Activated naive CD8-positive, alpha-beta T cell treated with anti-CD3 and anti-CD28 coated beads for 36 hours (primary cell): ENCODE data around the gene ELAC1. TPM values are rescaled to one million over a fixed set of nuclear protein-coding genes. Genes with fewer than 3 reads are reported as not detected.

Experiments
- DNase-seq: peaks from one replicate; pipeline ENCODE4 v3.0.0; 2021
- H3K27ac Mint-ChIP-seq: one replicate; pipeline ENCODE4 v1.8.0; 2022; ENCODE audit warnings: mild to moderate bottlenecking, moderate library complexity, mixed read lengths
- H3K27me3 Mint-ChIP-seq: one replicate; pipeline ENCODE4 v1.8.0; 2022; ENCODE audit warnings: mild to moderate bottlenecking, mixed read lengths
- H3K36me3 Mint-ChIP-seq: one replicate; pipeline ENCODE4 v1.8.0; 2021; ENCODE audit warnings: mild to moderate bottlenecking, mixed read lengths
- H3K4me1 Mint-ChIP-seq: one replicate; pipeline ENCODE4 v1.8.0; 2021; ENCODE audit warnings: mixed read lengths
- H3K4me3 Mint-ChIP-seq: one replicate; pipeline ENCODE4 v1.8.0; 2022; ENCODE audit warnings: mild to moderate bottlenecking, moderate library complexity, mixed read lengths
- H3K9me3 Mint-ChIP-seq: one replicate; pipeline ENCODE4 v1.8.0; 2022; ENCODE audit warnings: mixed read lengths
- total RNA-seq, 2 experiments: library from RNA; stranded (reverse); gene quantifications; one replicate each; pipeline ENCODE4 v1.2.3, GENCODE V29; 2021

ELAC1 gene
- total RNA-seq, 2 experiments from 2014 or later, result 8.0 to 11.2 TPM

DNA sequence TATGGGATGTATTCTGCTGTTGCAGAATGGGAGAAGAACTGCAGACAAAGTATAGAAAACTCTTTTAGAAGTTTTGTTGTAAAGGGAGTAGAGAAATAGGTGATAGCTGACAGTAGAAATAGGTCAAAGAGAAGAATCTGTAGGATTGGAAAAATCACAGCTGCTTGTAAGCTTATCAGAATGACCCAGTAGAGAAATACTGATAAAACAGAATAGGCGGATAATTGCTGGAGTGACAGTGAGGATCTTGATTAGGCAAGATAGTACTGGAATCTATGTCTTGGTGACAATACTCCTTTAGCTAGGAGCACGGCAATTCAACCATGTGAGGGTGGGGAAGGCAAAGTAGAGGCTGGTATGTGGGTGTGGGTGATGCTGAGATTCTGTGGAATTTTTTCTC is 57.7 kb downstream of the ELAC1 start:
- no peak for DNase-seq
- no peak overlapping the region for H3K27ac Mint-ChIP-seq
- peaks cover 22% of the 10 kb centered on the region for H3K4me1 Mint-ChIP-seq
- no peaks in the 10 kb centered on the region for H3K27me3 Mint-ChIP-seq
- no peak overlapping the region for H3K4me3 Mint-ChIP-seq
- peaks cover 5% of the 10 kb centered on the region for H3K9me3 Mint-ChIP-seq
- H3K36me3 Mint-ChIP-seq, result peaks cover 14% of the 10 kb centered on the region

DNA sequence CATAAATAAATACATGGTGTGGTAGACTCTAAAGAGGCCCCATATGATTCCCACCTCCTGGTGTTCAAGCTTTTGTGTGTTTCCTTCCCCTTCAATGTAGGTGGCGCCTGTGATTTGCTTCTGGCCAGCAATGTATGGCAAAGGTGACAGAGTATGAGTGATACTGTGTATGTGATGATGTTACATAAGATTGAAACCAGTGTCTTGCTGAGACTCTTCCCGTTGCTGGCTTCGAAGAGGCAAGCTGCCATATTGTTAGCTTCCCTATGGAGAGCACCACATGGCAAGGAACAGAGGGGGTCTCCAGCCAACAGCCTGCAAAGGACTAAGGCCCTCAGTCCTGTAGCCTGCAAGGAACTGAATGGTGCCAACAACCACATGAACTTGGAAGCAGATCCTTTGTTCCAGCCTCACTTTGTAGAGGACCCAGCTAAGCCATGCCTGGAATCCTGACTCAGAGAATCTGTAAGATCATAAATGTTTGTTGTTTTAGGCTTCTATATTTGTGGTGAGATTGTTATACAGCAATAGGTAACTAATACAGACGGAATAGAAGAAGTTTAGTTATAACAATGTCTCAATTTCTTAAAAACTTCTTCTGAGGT is 60.5 kb downstream of the ELAC1 start:
- no peak for DNase-seq
- Mint-ChIP-seq H3K27me3 (no peaks in the 10 kb centered on the region), H3K4me3 (peak overlapping the region; percentile 97), H3K9me3 (peaks cover 4% of the 10 kb centered on the region), H3K4me1 (peaks cover 35% of the 10 kb centered on the region), H3K27ac (no peak overlapping the region), H3K36me3 (peaks cover 17% of the 10 kb centered on the region)

DNA sequence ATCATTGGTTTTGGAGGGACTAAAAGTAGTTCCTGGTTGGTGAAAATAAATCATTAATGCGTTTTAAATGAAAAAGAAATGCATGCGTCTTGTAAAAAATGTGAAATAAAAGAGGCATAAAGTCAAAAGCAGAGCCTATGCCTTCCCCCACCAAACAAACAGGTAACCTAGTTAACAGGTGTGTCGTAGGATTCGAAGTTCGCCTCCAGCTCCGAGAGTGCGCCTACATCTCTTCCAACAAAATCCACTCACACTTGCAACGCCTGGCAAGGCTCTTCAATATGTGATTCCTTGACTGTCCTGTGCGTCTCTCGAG is 61.5 kb downstream of the ELAC1 start:
- H3K27ac Mint-ChIP-seq, result peak overlapping the region; percentile 95
- no peak for DNase-seq
- H3K4me1 Mint-ChIP-seq, result peaks cover 39% of the 10 kb centered on the region
- H3K9me3 Mint-ChIP-seq, result no peaks in the 10 kb centered on the region
- peaks cover 21% of the 10 kb centered on the region for H3K36me3 Mint-ChIP-seq
- no peaks in the 10 kb centered on the region for H3K27me3 Mint-ChIP-seq
- H3K4me3 Mint-ChIP-seq, result peak overlapping the region; percentile 97

DNA sequence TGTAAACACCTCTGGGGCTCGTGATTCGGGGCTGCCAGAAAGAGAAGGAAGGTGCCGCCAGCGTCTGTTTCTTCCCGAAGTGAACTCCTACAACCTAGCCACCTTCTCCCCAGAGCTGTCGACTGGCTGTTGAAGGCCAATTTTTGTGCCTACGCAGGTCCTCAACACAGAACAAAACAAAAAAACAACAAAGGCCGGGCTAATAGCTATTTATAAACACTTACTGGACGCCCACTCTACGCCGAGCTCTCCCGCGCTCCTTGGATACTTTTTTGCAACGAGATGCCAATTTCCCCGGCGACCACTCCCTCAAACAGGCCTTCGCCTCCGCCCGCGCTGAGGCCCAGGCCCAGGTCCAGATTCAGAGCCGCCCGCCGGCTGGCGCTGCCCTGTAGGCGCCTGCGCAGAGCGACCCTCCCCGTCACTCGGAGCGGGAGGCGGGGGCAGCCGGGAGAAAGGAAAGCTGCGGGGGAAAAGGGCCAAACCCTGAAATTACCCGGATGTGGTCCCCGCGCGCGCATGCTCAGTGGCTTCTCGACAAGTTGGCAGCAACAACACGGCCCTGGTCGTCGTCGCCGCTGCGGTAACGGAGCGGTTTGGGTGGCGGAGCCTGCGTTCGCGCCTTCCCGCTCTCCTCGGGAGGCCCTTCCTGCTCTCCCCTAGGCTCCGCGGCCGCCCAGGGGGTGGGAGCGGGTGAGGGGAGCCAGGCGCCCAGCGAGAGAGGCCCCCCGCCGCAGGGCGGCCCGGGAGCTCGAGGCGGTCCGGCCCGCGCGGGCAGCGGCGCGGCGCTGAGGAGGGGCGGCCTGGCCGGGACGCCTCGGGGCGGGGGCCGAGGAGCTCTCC is 62.1 kb downstream of the ELAC1 start, which contains the start of gene SMAD4:
SMAD4 (plus strand) TSS at position 520 of the 843 bp plus-strand sequence. CDS start 16,834 bp downstream, outside the sequence.
- peak within 1 kb of the TSS; percentile 95 for H3K27ac Mint-ChIP-seq
- peak within 1 kb of the TSS; percentile 98 for H3K4me3 Mint-ChIP-seq
- H3K4me1 Mint-ChIP-seq, result peaks cover 45% of the 10 kb centered on the region
- H3K36me3 Mint-ChIP-seq, result peaks cover 26% of the 10 kb centered on the region
- DNase-seq, result peak; percentile 97
- H3K27me3 Mint-ChIP-seq, result no peaks in the 10 kb centered on the region
- no peaks in the 10 kb centered on the region for H3K9me3 Mint-ChIP-seq

DNA sequence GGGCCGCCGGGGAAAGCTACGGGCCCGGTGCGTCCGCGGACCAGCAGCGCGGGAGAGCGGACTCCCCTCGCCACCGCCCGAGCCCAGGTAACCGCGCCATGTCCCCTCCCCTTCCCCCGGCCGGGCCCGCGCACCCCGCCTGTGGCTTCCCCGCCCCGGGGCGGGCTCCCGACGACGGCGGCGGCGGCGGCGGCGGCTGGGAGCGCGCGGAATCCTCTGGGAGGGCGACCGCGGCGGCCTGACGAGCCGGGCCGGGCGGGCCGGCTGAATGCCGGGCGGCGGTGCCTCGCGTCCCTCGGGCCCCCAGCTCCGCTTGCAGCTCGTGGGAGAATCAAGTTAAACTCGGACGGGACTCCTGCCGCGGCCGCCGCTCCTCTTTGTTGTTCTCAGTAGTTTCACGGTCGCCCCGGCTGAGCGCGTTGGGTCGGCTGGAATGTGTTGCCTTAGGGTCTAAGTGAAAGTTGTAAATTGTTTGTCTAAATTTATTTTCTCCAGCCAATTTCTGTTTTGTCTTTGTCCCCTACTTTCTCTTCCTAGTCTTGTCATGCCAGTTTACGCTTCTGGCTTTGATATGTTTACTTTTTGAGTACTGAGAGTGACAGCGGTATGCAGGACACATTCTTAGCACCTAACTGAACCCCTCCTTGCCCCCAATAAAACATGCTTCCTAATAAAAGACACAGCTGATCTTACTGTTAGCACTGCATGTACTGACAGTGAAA is 62.9 kb downstream of the ELAC1 start:
- Mint-ChIP-seq H3K36me3 (peaks cover 28% of the 10 kb centered on the region), H3K9me3 (no peaks in the 10 kb centered on the region), H3K4me1 (peaks cover 50% of the 10 kb centered on the region), H3K4me3 (peak overlapping the region; percentile 98), H3K27me3 (no peaks in the 10 kb centered on the region), H3K27ac (peak overlapping the region; percentile 93)
- DNase-seq, result peak; percentile 66

DNA sequence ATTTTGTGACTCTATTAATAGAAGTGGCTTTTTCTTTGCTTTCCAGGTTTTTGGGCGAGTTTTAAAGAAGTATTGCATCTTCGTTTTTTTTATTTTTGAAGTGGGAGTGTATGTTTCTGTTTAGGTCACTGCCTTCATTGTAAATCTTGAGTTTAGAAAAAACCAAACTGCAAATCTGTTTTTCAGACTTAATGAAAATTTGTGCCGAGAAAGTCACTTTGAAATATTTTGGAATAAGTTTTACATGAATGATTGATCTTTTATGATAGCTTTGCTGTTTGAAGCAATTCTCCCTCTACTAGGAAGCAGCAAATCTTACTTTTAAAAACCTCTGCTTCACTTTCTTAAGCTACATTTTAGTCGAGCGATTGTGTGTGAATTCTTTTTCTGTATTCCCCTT is 64.4 kb downstream of the ELAC1 start:
- Mint-ChIP-seq H3K4me1 (peaks cover 62% of the 10 kb centered on the region), H3K27ac (no peak overlapping the region), H3K27me3 (no peaks in the 10 kb centered on the region), H3K9me3 (no peaks in the 10 kb centered on the region), H3K36me3 (peaks cover 34% of the 10 kb centered on the region), H3K4me3 (peak overlapping the region; percentile 98)
- DNase-seq, result no peak

DNA sequence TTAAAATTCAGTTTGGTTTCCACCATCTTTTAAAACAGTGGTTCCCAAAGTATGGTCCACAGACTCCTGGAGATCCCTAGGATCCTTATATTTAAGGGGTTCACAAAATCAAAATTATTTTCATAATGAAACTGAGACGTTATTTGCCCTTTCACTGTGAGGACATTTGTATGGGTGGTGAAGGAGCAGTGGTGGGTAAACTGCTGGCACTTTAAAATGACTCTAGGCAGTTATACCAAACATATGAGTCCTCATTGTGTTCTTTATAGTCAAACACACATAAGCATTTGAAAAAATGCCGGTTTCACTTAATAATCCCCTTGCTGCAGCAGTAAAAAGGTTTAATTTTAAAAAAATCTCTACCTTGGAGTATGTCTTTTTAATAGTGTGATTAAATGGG is 69.4 kb downstream of the ELAC1 start:
- Mint-ChIP-seq H3K27me3 (no peaks in the 10 kb centered on the region), H3K9me3 (no peaks in the 10 kb centered on the region), H3K36me3 (peaks cover 26% of the 10 kb centered on the region), H3K4me3 (no peak overlapping the region), H3K27ac (peak overlapping the region; percentile 12), H3K4me1 (peaks cover 73% of the 10 kb centered on the region)
- DNase-seq, result no peak

Other genes with a start within 250 kb of the ELAC1 start
- gene MRO, start 148.0 kb upstream of the ELAC1 start, total RNA-seq, result not detected
- gene ME2, start 88.9 kb upstream of the ELAC1 start, total RNA-seq, result 100 to 1,000 TPM; 153 TPM
- 10 to 100 TPM; 57.2 to 59.5 TPM for gene SMAD4, start 62.2 kb downstream of the ELAC1 start, total RNA-seq
- 10 to 100 TPM; 66.9 to 68.5 TPM for gene MEX3C, start 229.6 kb downstream of the ELAC1 start, total RNA-seq